Left ventricle myocardium inferior (tissue), 1 donor: ENCODE results near the gene TRPM2. TPM values are rescaled to one million over a fixed set of nuclear protein-coding genes. Genes with fewer than 3 reads are reported as not detected.

Experiments used
- DNase-seq: peaks from one replicate; pipeline ENCODE4 v3.0.0-alpha.2; 2020
- H3K27ac ChIP-seq: fragments of 200-600 bp; replicated peaks from 2 replicates; pipeline ENCODE4 v1.8.0; 2021
- H3K27me3 ChIP-seq: fragments of 200-600 bp; 2 replicates; pipeline ENCODE4 v1.8.0; 2021; ENCODE audit warnings: low read depth
- H3K36me3 ChIP-seq: fragments of 200-600 bp; 2 replicates; pipeline ENCODE4 v1.8.0; 2021
- H3K4me1 ChIP-seq: fragments of 200-600 bp; 2 replicates; pipeline ENCODE4 v1.8.0; 2021
- H3K4me3 ChIP-seq: fragments of 200-600 bp; 2 replicates; pipeline ENCODE4 v1.8.0; 2021; ENCODE audit warnings: mild to moderate bottlenecking, moderate library complexity
- H3K9me3 ChIP-seq: fragments of 200-600 bp; replicated peaks from 2 replicates; pipeline ENCODE4 v1.8.0; 2021
- intact Hi-C: fragments of 100-400 bp; cut with micrococcal nuclease; formaldehyde crosslinking; loops from one replicate; pipeline ENCODE4 v1.11.0; 2022
- total RNA-seq: library from RNA; stranded (reverse); fragmentation: NEBNext Ultra II Directional; extraction: Animal tissue kit (Norgen Biotek cat#: 25700); gene quantifications from one replicate; pipeline ENCODE4 v1.2.1, GENCODE V29; 2021
- TF ChIP-seq, protein P1 (sequence below): fragments of 200-600 bp; IDR thresholded peaks from 2 replicates; pipeline ENCODE4 v1.8.0; 2021; ENCODE audit warnings: antibody characterized with exemption, mild to moderate bottlenecking, borderline replicate concordance
- donor health status: DM: no; HTN: yes; CAD: no; lungs with severe emphysema.

Gene TRPM2
- total RNA-seq, 1 donor from 2014 or later = 1.8 TPM

DNA sequence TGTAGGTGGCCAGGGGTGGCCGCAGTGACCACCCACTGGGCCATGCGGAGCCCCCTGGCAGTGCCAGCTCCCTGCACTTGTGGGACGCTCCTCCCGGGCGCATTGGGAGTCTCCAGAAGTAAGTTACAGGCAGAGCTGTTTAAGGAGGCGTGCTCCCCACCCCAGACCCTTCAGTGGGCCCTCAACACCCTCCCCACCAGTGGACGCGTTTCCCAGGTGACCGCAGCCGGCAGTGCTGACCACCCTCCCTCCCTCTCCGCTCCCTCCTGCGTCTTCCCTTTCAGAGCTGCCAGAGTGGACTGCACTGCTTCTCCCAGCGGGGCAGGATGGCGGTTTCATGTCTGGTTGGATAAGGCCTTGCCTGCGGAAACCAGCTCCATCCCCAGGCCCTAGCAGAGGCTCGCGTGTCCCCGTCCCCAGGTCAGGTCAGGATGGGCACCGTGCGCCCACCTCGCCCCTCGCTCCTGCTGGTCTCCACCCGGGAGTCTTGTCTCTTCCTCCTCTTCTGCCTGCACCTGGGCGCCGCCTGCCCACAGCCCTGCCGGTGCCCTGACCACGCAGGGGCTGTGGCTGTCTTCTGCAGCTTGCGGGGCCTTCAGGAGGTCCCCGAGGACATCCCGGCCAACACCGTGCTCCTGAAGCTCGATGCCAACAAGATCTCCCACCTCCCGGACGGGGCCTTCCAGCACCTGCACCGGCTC, 102.9 kb downstream of the TRPM2 start:
- TF ChIP-seq, protein P1, sequence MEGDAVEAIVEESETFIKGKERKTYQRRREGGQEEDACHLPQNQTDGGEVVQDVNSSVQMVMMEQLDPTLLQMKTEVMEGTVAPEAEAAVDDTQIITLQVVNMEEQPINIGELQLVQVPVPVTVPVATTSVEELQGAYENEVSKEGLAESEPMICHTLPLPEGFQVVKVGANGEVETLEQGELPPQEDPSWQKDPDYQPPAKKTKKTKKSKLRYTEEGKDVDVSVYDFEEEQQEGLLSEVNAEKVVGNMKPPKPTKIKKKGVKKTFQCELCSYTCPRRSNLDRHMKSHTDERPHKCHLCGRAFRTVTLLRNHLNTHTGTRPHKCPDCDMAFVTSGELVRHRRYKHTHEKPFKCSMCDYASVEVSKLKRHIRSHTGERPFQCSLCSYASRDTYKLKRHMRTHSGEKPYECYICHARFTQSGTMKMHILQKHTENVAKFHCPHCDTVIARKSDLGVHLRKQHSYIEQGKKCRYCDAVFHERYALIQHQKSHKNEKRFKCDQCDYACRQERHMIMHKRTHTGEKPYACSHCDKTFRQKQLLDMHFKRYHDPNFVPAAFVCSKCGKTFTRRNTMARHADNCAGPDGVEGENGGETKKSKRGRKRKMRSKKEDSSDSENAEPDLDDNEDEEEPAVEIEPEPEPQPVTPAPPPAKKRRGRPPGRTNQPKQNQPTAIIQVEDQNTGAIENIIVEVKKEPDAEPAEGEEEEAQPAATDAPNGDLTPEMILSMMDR = no peak
- DNase-seq = no peak
- H3K4me1 ChIP-seq = peaks cover 17% of the 10 kb centered on the region
- H3K27ac ChIP-seq = no peak overlapping the region
- H3K36me3 ChIP-seq = no peaks in the 10 kb centered on the region
- peak overlapping the region; percentile 88 for H3K4me3 ChIP-seq
- H3K27me3 ChIP-seq = no peaks in the 10 kb centered on the region
- intact Hi-C loops = no loop called here
- H3K9me3 ChIP-seq = peaks cover 20% of the 10 kb centered on the region

- intact Hi-C loops = no loop called here
These were observed 103.7 kb downstream of the TRPM2 start for GRCh38 chr21:44456915-44457736.

GRCh38 chr21:44458971-44459711, 105.7 kb downstream of the TRPM2 start:
- H3K36me3 ChIP-seq = no peaks in the 10 kb centered on the region
- intact Hi-C loops = no loop called here
- H3K9me3 ChIP-seq = peaks cover 5% of the 10 kb centered on the region
- H3K4me1 ChIP-seq = peaks cover 17% of the 10 kb centered on the region
- H3K27ac ChIP-seq = no peak overlapping the region
- H3K4me3 ChIP-seq = no peak overlapping the region
- TF ChIP-seq, protein P1 = no peak
- DNase-seq = no peak
- H3K27me3 ChIP-seq = no peaks in the 10 kb centered on the region

More at GRCh38 chr21:44456915-44457736, 103.7 kb downstream of the TRPM2 start:
- H3K27me3 ChIP-seq = no peaks in the 10 kb centered on the region
- no peaks in the 10 kb centered on the region for H3K36me3 ChIP-seq
- H3K27ac ChIP-seq = no peak overlapping the region
- H3K4me1 ChIP-seq = peaks cover 17% of the 10 kb centered on the region
- peaks cover 19% of the 10 kb centered on the region for H3K9me3 ChIP-seq
- DNase-seq = no peak
- H3K4me3 ChIP-seq = peak overlapping the region; percentile 2
- TF ChIP-seq, protein P1 = no peak

- no peaks in the 10 kb centered on the region for H3K27me3 ChIP-seq
- intact Hi-C loops = no loop called here
- peaks cover 17% of the 10 kb centered on the region for H3K4me1 ChIP-seq
- H3K27ac ChIP-seq = no peak overlapping the region
- no peaks in the 10 kb centered on the region for H3K36me3 ChIP-seq
- no peaks in the 10 kb centered on the region for H3K9me3 ChIP-seq
- DNase-seq = no peak
- H3K4me3 ChIP-seq = no peak overlapping the region
- TF ChIP-seq, protein P1 = no peak
These were observed 106.5 kb downstream of the TRPM2 start for GRCh38 chr21:44459712-44460440.

DNA sequence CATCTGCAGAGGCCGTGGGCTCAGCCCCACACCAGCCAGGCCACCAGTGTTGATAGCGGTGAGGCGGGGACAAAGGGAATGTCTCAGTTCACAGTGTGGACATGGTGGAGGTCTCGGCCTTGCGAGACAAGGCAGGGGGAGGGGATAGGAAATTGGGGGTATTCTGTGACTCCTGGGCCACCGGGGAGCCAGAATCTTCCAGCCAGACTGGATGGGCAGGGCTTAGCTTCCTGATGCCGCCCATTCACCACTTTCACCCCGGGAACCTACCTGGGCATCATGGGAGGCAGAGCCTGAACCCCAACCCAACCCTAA, 107.0 kb downstream of the TRPM2 start:
- no peak overlapping the region for H3K4me3 ChIP-seq
- no peak overlapping the region for H3K27ac ChIP-seq
- peaks cover 16% of the 10 kb centered on the region for H3K4me1 ChIP-seq
- TF ChIP-seq, protein P1 = no peak
- intact Hi-C loops = no loop called here
- H3K36me3 ChIP-seq = no peaks in the 10 kb centered on the region
- H3K27me3 ChIP-seq = no peaks in the 10 kb centered on the region
- no peak for DNase-seq
- no peaks in the 10 kb centered on the region for H3K9me3 ChIP-seq
